HG03103 (cell line): Measurements from ENCODE around the gene SDCCAG8.
"Not testable (repeated sequence)": the region's sequence is repeated elsewhere in the genome, so short reads cannot be mapped to it uniquely, and the experiment has no call there.

Source experiments
- ATAC-seq: cut with Tn5 transposase; IDR thresholded peaks from one replicate; pipeline ENCODE4 v1.9.1; 2021; ENCODE audit warnings: low read depth; ENCODE audit not compliant: unreplicated experiment

SDCCAG8 gene

GRCh38 chr1:243255791-243256512 is at the start of gene SDCCAG8:
Gene SDCCAG8, plus strand, starts transcription at chr1:243256041. Its CDS starts 133 bp downstream, at chr1:243256174.
- ATAC-seq: peak; percentile 59

- ATAC-seq: not testable (repeated sequence)
Measured at GRCh38 chr1:243211984-243212383, 43.9 kb upstream of the SDCCAG8 start.

- ATAC-seq: no peak
Measured at GRCh38 chr1:243213045-243213787, 42.6 kb upstream of the SDCCAG8 start.

- ATAC-seq: not testable (repeated sequence)
Measured at GRCh38 chr1:243215276-243215875, 40.5 kb upstream of the SDCCAG8 start.

- ATAC-seq: no peak
Measured at GRCh38 chr1:243216741-243217140, 39.1 kb upstream of the SDCCAG8 start.

GRCh38 chr1:243217349-243217748 is 38.5 kb upstream of the SDCCAG8 start:
- no peak for ATAC-seq

GRCh38 chr1:243218059-243218458 is 37.8 kb upstream of the SDCCAG8 start:
- ATAC-seq: no peak

- no peak for ATAC-seq
Measured at GRCh38 chr1:243227622-243228021, 28.2 kb upstream of the SDCCAG8 start.

GRCh38 chr1:243229526-243229925 is 26.3 kb upstream of the SDCCAG8 start:
- no peak for ATAC-seq

GRCh38 chr1:243230914-243231313 is 24.9 kb upstream of the SDCCAG8 start:
- no peak for ATAC-seq

GRCh38 chr1:243233908-243234307 is 21.9 kb upstream of the SDCCAG8 start:
- ATAC-seq: no peak

GRCh38 chr1:243234978-243235647 is 20.7 kb upstream of the SDCCAG8 start:
- no peak for ATAC-seq

GRCh38 chr1:243236604-243237252 is 19.1 kb upstream of the SDCCAG8 start:
- peak; percentile 57 for ATAC-seq

GRCh38 chr1:243244432-243244841 is 11.4 kb upstream of the SDCCAG8 start:
- ATAC-seq: no peak

GRCh38 chr1:243246916-243247315 is 8.9 kb upstream of the SDCCAG8 start:
- no peak for ATAC-seq

GRCh38 chr1:243247901-243248300 is 7.9 kb upstream of the SDCCAG8 start:
- ATAC-seq: no peak

- ATAC-seq: no peak
Measured at GRCh38 chr1:243249214-243249613, 6.6 kb upstream of the SDCCAG8 start.

GRCh38 chr1:243250102-243250501 is 5.7 kb upstream of the SDCCAG8 start:
- no peak for ATAC-seq

GRCh38 chr1:243251539-243251938 is 4.3 kb upstream of the SDCCAG8 start:
- no peak for ATAC-seq

GRCh38 chr1:243253211-243253925 is 2.5 kb upstream of the SDCCAG8 start:
- ATAC-seq: no peak
